Adrenal gland (tissue), 12 donors: ENCODE results near the gene TRAPPC8. TPM values are rescaled to one million over a fixed set of nuclear protein-coding genes. Genes with fewer than 3 reads are reported as not detected.

Experiments
- DNase-seq, 7 donors: peaks; one replicate each; pipeline ENCODE4 v3.0.0-alpha.2; 2019 to 2020
- H3K27ac ChIP-seq, 5 donors: fragments of 200-600 bp; sonication (generic) in 4 of 5; 1 replicate in 3 of 5; 2 replicates in 2 of 5; pipeline versions ENCODE4 v1.5.1 to v1.8.0; 2016 to 2020; ENCODE audit warnings: mild to moderate bottlenecking in 1 of 5
- H3K27me3 ChIP-seq: fragments of 200-600 bp; 2 replicates; pipeline ENCODE4 v1.8.0; 2021
- H3K36me3 ChIP-seq, 2 donors: fragments of 200-600 bp; replicated peaks in 1 of 2; 1 replicate in 1 of 2; 2 replicates in 1 of 2; pipeline versions ENCODE4 v1.5.1 to v1.8.0; 2018 to 2022
- H3K4me1 ChIP-seq, 2 donors: fragments of 200-600 bp; replicated peaks in 1 of 2; 1 replicate in 1 of 2; 2 replicates in 1 of 2; pipeline versions ENCODE4 v1.5.1 to v1.8.0; 2018 to 2021
- H3K4me3 ChIP-seq, 4 donors: fragments of 200-600 bp; sonication (generic) in 3 of 4; one replicate each; pipeline ENCODE4 v1.5.1; 2016 to 2018
- H3K9me3 ChIP-seq, 3 donors: fragments of 200-600 bp; sonication (generic) in 1 of 3; replicated peaks in 1 of 3; 1 replicate in 2 of 3; 2 replicates in 1 of 3; pipeline versions ENCODE4 v1.5.1 to v1.8.0; 2016 to 2021
- CTCF ChIP-seq, 6 experiments: fragments of 450-650 bp in 4 of 6; fragments of 200-600 bp in 2 of 6; sonication (generic) in 1 of 6; IDR thresholded peaks; 1 replicate in 5 of 6; 2 replicates in 1 of 6; pipeline versions ENCODE4 v1.5.1 to v1.8.0; 2016 to 2021; ENCODE audit warnings: antibody characterized with exemption in 6 of 6, mild to moderate bottlenecking in 2 of 6, moderate library complexity in 1 of 6
- POLR2A ChIP-seq, 2 donors: fragments of 450-650 bp; IDR thresholded peaks; one replicate each; pipeline ENCODE4 v1.6.1; 2017; ENCODE audit warnings: antibody characterized with exemption in 2 of 2, mild to moderate bottlenecking in 2 of 2, moderate library complexity in 1 of 2
- WGBS, 4 donors: extraction: QIAGEN DNeasy Blood & Tissue Kit in 2 of 4; methylation state at CpG; one replicate each; pipeline versions ENCODE4 v1.1.5 to v1.1.7; 2013 to 2017; 5-methylcytosine and 5-hydroxymethylcytosine counted together
- intact Hi-C, 2 donors: fragments of 100-400 bp; cut with DNase I; formaldehyde crosslinking; loops; one replicate each; pipeline versions ENCODE4 v1.14.1 to v1.15.0; 2022 to 2023
- polyA plus RNA-seq, 3 donors: library from polyadenylated mRNA; stranded (reverse); fragments of 200-250 nt in 2 of 3; fragments of 350-450 nt in 1 of 3; fragmentation: Illumina TruSeq in 1 of 3; extraction: RNeasy Lipid Tissue Mini Kit (QIAGEN cat#74804) in 1 of 3; gene quantifications; one replicate each; pipeline ENCODE4 v1.2.3, GENCODE V29; 2013 to 2014
- total RNA-seq, 9 donors: library from RNA; depleted of rRNA in 4 of 9; stranded (reverse); fragments of >200 nt in 4 of 9; fragments of 120-200 nt in 1 of 9; fragmentation: NEBNext Ultra II Directional in 1 of 9; extraction: Animal tissue kit (Norgen Biotek cat#: 25700) in 1 of 9; gene quantifications; one replicate each; pipeline versions ENCODE4 v1.1.0 to v1.2.4, GENCODE V29; 2013 to 2023
- donor health status: healthy with polysubstance abuse.
- donor health status: Bipolar disorder and iron deficiency.
- donor health status: DM: yes; HTN: yes; CAD: no.
- donor health status: DM: no; HTN: no; CAD: no.
- donor health status: DM: no; HTN: no; CAD: no.
- donor health status: DM: yes; HTN: yes; CAD: no.

Gene TRAPPC8
- total and polyA plus RNA-seq, 12 donors = 12.8 to 69.6 (median 43.1) TPM

GRCh38 chr18:31884020-31884419 is 58.9 kb downstream of the TRAPPC8 start:
- DNase-seq = no peak

GRCh38 chr18:31880186-31880898 is 62.6 kb downstream of the TRAPPC8 start:
- DNase-seq = no peak
- TF ChIP-seq POLR2A (IDR thresholded peaks at IDR 0.05) (no peak), CTCF (IDR thresholded peaks at IDR 0.05) (no peak)

More at GRCh38 chr18:31884020-31884419, 58.9 kb downstream of the TRAPPC8 start:
- Histone ChIP-seq H3K36me3 (peaks cover 0 to 18% of the 10 kb centered on the region in 2 donors), H3K4me1 (no peaks in the 10 kb centered on the region), H3K4me3 (no peak overlapping the region), H3K27ac (no peak overlapping the region), H3K9me3 (no peaks in the 10 kb centered on the region), H3K27me3 (no peaks in the 10 kb centered on the region)
- no peak for TF ChIP-seq POLR2A (IDR thresholded peaks at IDR 0.05)
- no peak for TF ChIP-seq CTCF (IDR thresholded peaks at IDR 0.05)
- WGBS, 4 donors = 93 to 100% (median 97%) methylated on average over 4 of the region's 4 CpGs
- intact Hi-C loops = no loop called here

GRCh38 chr18:31878358-31878757 is 64.6 kb downstream of the TRAPPC8 start:
- intact Hi-C loops = no loop called here
- Histone ChIP-seq H3K4me1 (no peaks in the 10 kb centered on the region), H3K4me3 (no peak overlapping the region), H3K27me3 (no peaks in the 10 kb centered on the region), H3K9me3 (no peaks in the 10 kb centered on the region), H3K36me3 (peaks cover 0 to 28% of the 10 kb centered on the region in 2 donors), H3K27ac (no peak overlapping the region)
- WGBS, 4 donors = 95 to 98% (median 97%) methylated on average over 4 of the region's 4 CpGs
- DNase-seq = no peak
- TF ChIP-seq CTCF (IDR thresholded peaks at IDR 0.05) = no peak
- no peak for TF ChIP-seq POLR2A (IDR thresholded peaks at IDR 0.05)

More at GRCh38 chr18:31880186-31880898, 62.6 kb downstream of the TRAPPC8 start:
- H3K27ac ChIP-seq = no peak overlapping the region
- H3K4me3 ChIP-seq = no peak overlapping the region
- intact Hi-C loops = no loop called here
- WGBS, 4 donors = 86 to 95% (median 94%) methylated on average over 1 of the region's 1 CpG
- no peaks in the 10 kb centered on the region for H3K4me1 ChIP-seq
- no peaks in the 10 kb centered on the region for H3K27me3 ChIP-seq
- H3K36me3 ChIP-seq = peaks cover 0 to 28% of the 10 kb centered on the region in 2 donors
- H3K9me3 ChIP-seq = no peaks in the 10 kb centered on the region

- no peaks in the 10 kb centered on the region for H3K9me3 ChIP-seq
- H3K27me3 ChIP-seq = no peaks in the 10 kb centered on the region
- no peaks in the 10 kb centered on the region for H3K4me1 ChIP-seq
- intact Hi-C loops = no loop called here
- no peak overlapping the region for H3K27ac ChIP-seq
- TF ChIP-seq POLR2A (IDR thresholded peaks at IDR 0.05) (no peak), CTCF (IDR thresholded peaks at IDR 0.05) (no peak)
- no peak overlapping the region for H3K4me3 ChIP-seq
- WGBS, 4 donors = 93 to 99% (median 96%) methylated on average over 2 to 5 of the region's 5 CpGs
- no peak for DNase-seq
- peaks cover 0 to 31% of the 10 kb centered on the region in 2 donors for H3K36me3 ChIP-seq
These were observed 65.0 kb downstream of the TRAPPC8 start for GRCh38 chr18:31877900-31878299.
